ENCODE measurements around the gene WDFY3.
A peak's percentile ranks its signal among the peaks of the same experiment; 100 is the strongest.
"Not testable (repeated sequence)": the region's sequence is repeated elsewhere in the genome, so short reads cannot be mapped to it uniquely, and the experiment has no call there.

WDFY3 gene

GRCh38 chr4:84722720-84723119, 243.8 kb downstream of the WDFY3 start:
- DNase-seq (ENCODE audit: low read depth, low spot score): no peak

- no peak for DNase-seq (ENCODE audit: low read depth, low spot score)
These were observed 247.4 kb downstream of the WDFY3 start for GRCh38 chr4:84719115-84719514.

GRCh38 chr4:84718699-84719098, 247.8 kb downstream of the WDFY3 start:
- no peak for DNase-seq (ENCODE audit: low read depth, low spot score)

- no peak for DNase-seq (ENCODE audit: low read depth, low spot score)
These were observed 255.9 kb downstream of the WDFY3 start for GRCh38 chr4:84710548-84710947.

- DNase-seq (ENCODE audit: low read depth, low spot score): no peak
These were observed 257.9 kb downstream of the WDFY3 start for GRCh38 chr4:84708406-84709135.

GRCh38 chr4:84706286-84706685, 260.2 kb downstream of the WDFY3 start:
- no peak for DNase-seq (ENCODE audit: low read depth, low spot score)

GRCh38 chr4:84699001-84699671, 267.4 kb downstream of the WDFY3 start:
- no peak for DNase-seq (ENCODE audit: low read depth, low spot score)

- no peak for DNase-seq (ENCODE audit: low read depth, low spot score)
These were observed 268.8 kb downstream of the WDFY3 start for GRCh38 chr4:84697615-84698201.

GRCh38 chr4:84697159-84697558, 269.3 kb downstream of the WDFY3 start:
- DNase-seq (ENCODE audit: low read depth, low spot score): no peak

- DNase-seq (ENCODE audit: low read depth, low spot score): no peak
These were observed 274.7 kb downstream of the WDFY3 start for GRCh38 chr4:84691800-84692199.

- peak; percentile 52 for DNase-seq (ENCODE audit: low read depth, low spot score)
These were observed 275.3 kb downstream of the WDFY3 start for GRCh38 chr4:84691170-84691691.

- no peak for DNase-seq (ENCODE audit: low read depth, low spot score)
These were observed 276.0 kb downstream of the WDFY3 start for GRCh38 chr4:84690481-84690880.

GRCh38 chr4:84689197-84689596, 277.3 kb downstream of the WDFY3 start:
- no peak for DNase-seq (ENCODE audit: low read depth, low spot score)

GRCh38 chr4:84688605-84689004, 277.9 kb downstream of the WDFY3 start:
- DNase-seq (ENCODE audit: low read depth, low spot score): no peak

GRCh38 chr4:84685105-84685504, 281.4 kb downstream of the WDFY3 start:
- DNase-seq (ENCODE audit: low read depth, low spot score): no peak

GRCh38 chr4:84684361-84684760, 282.1 kb downstream of the WDFY3 start:
- DNase-seq (ENCODE audit: low read depth, low spot score): no peak

GRCh38 chr4:84683064-84683850, 283.2 kb downstream of the WDFY3 start:
- DNase-seq (ENCODE audit: low read depth, low spot score): no peak

GRCh38 chr4:84682661-84683060, 283.8 kb downstream of the WDFY3 start:
- DNase-seq (ENCODE audit: low read depth, low spot score): not testable (repeated sequence)

- DNase-seq (ENCODE audit: low read depth, low spot score): peak; percentile 36
These were observed 284.8 kb downstream of the WDFY3 start for GRCh38 chr4:84681486-84682274.

- no peak for DNase-seq (ENCODE audit: low read depth, low spot score)
These were observed 285.5 kb downstream of the WDFY3 start for GRCh38 chr4:84680956-84681355.

Measured in smooth muscle cell of the brain vasculature (primary cell).